Activated naive CD8-positive, alpha-beta T cell treated with anti-CD3 and anti-CD28 coated beads for 36 hours (primary cell): ENCODE results near the gene FCHO2. TPM values are rescaled to one million over a fixed set of nuclear protein-coding genes. Genes with fewer than 3 reads are reported as not detected.

ENCODE experiments used
- total RNA-seq, 2 experiments: library from RNA; stranded (reverse); gene quantifications; one replicate each; pipeline ENCODE4 v1.2.3, GENCODE V29; 2021

FCHO2 gene
- total RNA-seq, 2 experiments from 2014 or later: 0.16 to 0.52 TPM

Other genes starting within 250 kb of the FCHO2 start
- gene TNPO1, start 139.4 kb upstream of the FCHO2 start, total RNA-seq: 100 to 1,000 TPM; 120 to 131 TPM
- not detected for gene TMEM171, start 164.5 kb downstream of the FCHO2 start, total RNA-seq
- gene TMEM174, start 217.2 kb downstream of the FCHO2 start, total RNA-seq: not detected